Neural cell (in vitro differentiated cells): Measurements from ENCODE around the gene GRM4. TPM values are rescaled to one million over a fixed set of nuclear protein-coding genes. Genes with fewer than 3 reads are reported as not detected.

Source experiments
- H2AFZ ChIP-seq: fragments of 200-600, 300-800 bp; sonication (generic), shearing (Covaris generic); 2 replicates; pipeline ENCODE4 v1.6.0; 2014; ENCODE audit warnings: low read depth, mild to moderate bottlenecking, antibody characterized with exemption, low read length, moderate library complexity
- H3F3A ChIP-seq: fragments of 200-600 bp; shearing (Covaris generic); 2 replicates; pipeline ENCODE4 v1.6.1; 2016; ENCODE audit warnings: mild to moderate bottlenecking, moderate library complexity, mixed read lengths, antibody characterized with exemption, low read length; ENCODE audit not compliant: insufficient read depth, poor library complexity, severe bottlenecking
- H3K27ac ChIP-seq: fragments of 200-600, 300-800 bp; sonication (generic), shearing (Covaris generic); 2 replicates; pipeline ENCODE4 v1.5.1; 2014; ENCODE audit warnings: mild to moderate bottlenecking, low read length, moderate library complexity
- H3K27me3 ChIP-seq: fragments of 300-800, 200-600 bp; sonication (generic), shearing (Covaris generic); 2 replicates; pipeline ENCODE4 v1.6.0; 2014; ENCODE audit warnings: mild to moderate bottlenecking, low read depth, low read length, moderate library complexity; ENCODE audit not compliant: insufficient read depth
- H3K36me3 ChIP-seq: fragments of 300-800, 200-600 bp; sonication (generic), shearing (Covaris generic); 2 replicates; pipeline ENCODE4 v1.5.1; 2014; ENCODE audit warnings: mild to moderate bottlenecking, antibody characterized with exemption, low read length, moderate library complexity; ENCODE audit not compliant: insufficient read depth
- H3K4me2 ChIP-seq: fragments of 300-800, 200-600 bp; sonication (generic), shearing (Covaris generic); 2 replicates; pipeline ENCODE4 v1.6.0; 2014; ENCODE audit warnings: mild to moderate bottlenecking, low read length
- H3K4me3 ChIP-seq: fragments of 300-800, 200-600 bp; sonication (generic), shearing (Covaris generic); 2 replicates; pipeline ENCODE4 v1.5.1; 2014; ENCODE audit warnings: mild to moderate bottlenecking, low read length, moderate library complexity
- H3K79me2 ChIP-seq: fragments of 200-600 bp; shearing (Covaris generic); replicated peaks from 2 replicates; pipeline ENCODE4 v1.6.0; 2014; ENCODE audit warnings: mild to moderate bottlenecking, low read length, moderate library complexity; ENCODE audit not compliant: insufficient read depth
- H3K9ac ChIP-seq: fragments of 300-800, 200-600 bp; sonication (generic), shearing (Covaris generic); 2 replicates; pipeline ENCODE4 v1.6.1; 2016; ENCODE audit warnings: mild to moderate bottlenecking, low read length, mixed read lengths
- H3K9me2 ChIP-seq: fragments of 200-600 bp; shearing (Covaris generic); 2 replicates; pipeline ENCODE4 v1.6.1; 2016; ENCODE audit warnings: mild to moderate bottlenecking, low read length, mixed read lengths; ENCODE audit not compliant: insufficient read depth
- H3K9me3 ChIP-seq: fragments of 200-600, 300-800 bp; sonication (generic), shearing (Covaris generic); 2 replicates; pipeline ENCODE4 v1.6.1; 2016; ENCODE audit warnings: mild to moderate bottlenecking, mixed run types, low read length, moderate library complexity, mixed read lengths
- H4K20me1 ChIP-seq: fragments of 200-600 bp; shearing (Covaris generic); 2 replicates; pipeline ENCODE4 v1.6.1; 2016; ENCODE audit warnings: mild to moderate bottlenecking, mixed run types; ENCODE audit not compliant: insufficient read depth
- EP300 ChIP-seq: fragments of 450-650 bp; conservative IDR thresholded peaks from 2 replicates; pipeline ENCODE4 v1.6.1; 2014; ENCODE audit warnings: antibody characterized with exemption, mild to moderate bottlenecking, moderate library complexity; ENCODE audit not compliant: poor library complexity, severe bottlenecking
- EZH2 ChIP-seq: fragments of 200-600, 300-800 bp; shearing (Covaris generic), sonication (generic); IDR thresholded peaks from 2 replicates; pipeline ENCODE4 v1.6.1; 2014; ENCODE audit warnings: antibody characterized with exemption, low read length, borderline replicate concordance, mild to moderate bottlenecking; ENCODE audit not compliant: insufficient read depth, poor library complexity, severe bottlenecking
- MXI1 ChIP-seq: fragments of 450-650 bp; conservative IDR thresholded peaks from 2 replicates; pipeline ENCODE4 v1.6.1; 2014; ENCODE audit warnings: antibody characterized with exemption, mild to moderate bottlenecking; ENCODE audit not compliant: poor library complexity, severe bottlenecking
- POLR2AphosphoS5 ChIP-seq: IDR thresholded peaks from 2 replicates; pipeline ENCODE4 v1.6.1; 2012
- RAD21 ChIP-seq: fragments of 450-650 bp; conservative IDR thresholded peaks from 2 replicates; pipeline ENCODE4 v1.6.1; 2014; ENCODE audit warnings: antibody characterized with exemption, mild to moderate bottlenecking, moderate library complexity
- SMC3 ChIP-seq: fragments of 450-650 bp; conservative IDR thresholded peaks from 2 replicates; pipeline ENCODE4 v1.6.1; 2014; ENCODE audit warnings: antibody characterized with exemption, mild to moderate bottlenecking, moderate library complexity; ENCODE audit not compliant: poor library complexity
- TAF1 ChIP-seq: IDR thresholded peaks from 2 replicates; pipeline ENCODE4 v1.6.1; 2012; ENCODE audit warnings: low read depth
- polyA plus RNA-seq: library from polyadenylated mRNA; depleted of rRNA; stranded (reverse); fragments of >200 nt; gene quantifications from 2 replicates; pipeline ENCODE4 v1.2.3, GENCODE V29; 2014
- TF ChIP-seq, protein P1 (sequence below): fragments of 450-650 bp; IDR thresholded peaks from 2 replicates; pipeline ENCODE4 v1.5.1; 2014; ENCODE audit warnings: antibody characterized with exemption, mild to moderate bottlenecking, moderate library complexity; ENCODE audit not compliant: poor library complexity, severe bottlenecking
- TF ChIP-seq, protein P2 (sequence below): IDR thresholded peaks from 2 replicates; pipeline ENCODE4 v1.6.1; 2012; ENCODE audit warnings: borderline replicate concordance

GRM4 gene
- polyA plus RNA-seq, 1 donor from 2014 or later, result 2.1 TPM

DNA sequence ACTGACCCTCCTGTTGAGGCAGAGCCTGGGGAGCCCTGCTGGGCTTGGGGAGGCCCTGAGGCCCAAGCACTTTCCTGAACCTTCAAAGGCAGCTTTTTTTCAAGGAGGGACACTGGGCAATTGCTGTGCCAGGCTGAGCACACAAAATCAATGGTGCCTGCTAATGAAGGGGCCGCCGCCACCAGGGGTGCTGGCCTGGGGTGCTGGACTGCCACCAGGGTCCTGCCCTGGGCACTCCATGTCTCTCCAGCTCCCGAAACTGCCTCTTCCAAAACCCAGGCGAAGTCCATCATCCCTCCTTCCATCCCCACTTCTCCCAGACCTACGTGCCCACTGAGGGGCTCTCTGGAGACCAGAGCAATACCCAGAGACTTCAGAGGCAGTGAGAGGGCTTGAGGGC lies 145.6 kb downstream of the GRM4 start:
- Histone ChIP-seq H4K20me1 (no peaks in the 10 kb centered on the region), H3K9me2 (no peaks in the 10 kb centered on the region), H2AFZ (no peak overlapping the region), H3K79me2 (no peaks in the 10 kb centered on the region), H3K4me2 (no peak overlapping the region), H3K9me3 (no peaks in the 10 kb centered on the region), H3K36me3 (no peaks in the 10 kb centered on the region), H3K27me3 (no peaks in the 10 kb centered on the region), H3K4me3 (no peak overlapping the region), H3K27ac (no peak overlapping the region), H3K9ac (no peak overlapping the region), H3F3A (no peaks in the 10 kb centered on the region)
- TF ChIP-seq TAF1 (no peak), POLR2AphosphoS5 (no peak), SMC3 (no peak), EP300 (no peak), RAD21 (no peak), MXI1 (no peak), EZH2 (no peak)
- TF ChIP-seq, protein P1, sequence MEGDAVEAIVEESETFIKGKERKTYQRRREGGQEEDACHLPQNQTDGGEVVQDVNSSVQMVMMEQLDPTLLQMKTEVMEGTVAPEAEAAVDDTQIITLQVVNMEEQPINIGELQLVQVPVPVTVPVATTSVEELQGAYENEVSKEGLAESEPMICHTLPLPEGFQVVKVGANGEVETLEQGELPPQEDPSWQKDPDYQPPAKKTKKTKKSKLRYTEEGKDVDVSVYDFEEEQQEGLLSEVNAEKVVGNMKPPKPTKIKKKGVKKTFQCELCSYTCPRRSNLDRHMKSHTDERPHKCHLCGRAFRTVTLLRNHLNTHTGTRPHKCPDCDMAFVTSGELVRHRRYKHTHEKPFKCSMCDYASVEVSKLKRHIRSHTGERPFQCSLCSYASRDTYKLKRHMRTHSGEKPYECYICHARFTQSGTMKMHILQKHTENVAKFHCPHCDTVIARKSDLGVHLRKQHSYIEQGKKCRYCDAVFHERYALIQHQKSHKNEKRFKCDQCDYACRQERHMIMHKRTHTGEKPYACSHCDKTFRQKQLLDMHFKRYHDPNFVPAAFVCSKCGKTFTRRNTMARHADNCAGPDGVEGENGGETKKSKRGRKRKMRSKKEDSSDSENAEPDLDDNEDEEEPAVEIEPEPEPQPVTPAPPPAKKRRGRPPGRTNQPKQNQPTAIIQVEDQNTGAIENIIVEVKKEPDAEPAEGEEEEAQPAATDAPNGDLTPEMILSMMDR, result no peak
- TF ChIP-seq, protein P2, sequence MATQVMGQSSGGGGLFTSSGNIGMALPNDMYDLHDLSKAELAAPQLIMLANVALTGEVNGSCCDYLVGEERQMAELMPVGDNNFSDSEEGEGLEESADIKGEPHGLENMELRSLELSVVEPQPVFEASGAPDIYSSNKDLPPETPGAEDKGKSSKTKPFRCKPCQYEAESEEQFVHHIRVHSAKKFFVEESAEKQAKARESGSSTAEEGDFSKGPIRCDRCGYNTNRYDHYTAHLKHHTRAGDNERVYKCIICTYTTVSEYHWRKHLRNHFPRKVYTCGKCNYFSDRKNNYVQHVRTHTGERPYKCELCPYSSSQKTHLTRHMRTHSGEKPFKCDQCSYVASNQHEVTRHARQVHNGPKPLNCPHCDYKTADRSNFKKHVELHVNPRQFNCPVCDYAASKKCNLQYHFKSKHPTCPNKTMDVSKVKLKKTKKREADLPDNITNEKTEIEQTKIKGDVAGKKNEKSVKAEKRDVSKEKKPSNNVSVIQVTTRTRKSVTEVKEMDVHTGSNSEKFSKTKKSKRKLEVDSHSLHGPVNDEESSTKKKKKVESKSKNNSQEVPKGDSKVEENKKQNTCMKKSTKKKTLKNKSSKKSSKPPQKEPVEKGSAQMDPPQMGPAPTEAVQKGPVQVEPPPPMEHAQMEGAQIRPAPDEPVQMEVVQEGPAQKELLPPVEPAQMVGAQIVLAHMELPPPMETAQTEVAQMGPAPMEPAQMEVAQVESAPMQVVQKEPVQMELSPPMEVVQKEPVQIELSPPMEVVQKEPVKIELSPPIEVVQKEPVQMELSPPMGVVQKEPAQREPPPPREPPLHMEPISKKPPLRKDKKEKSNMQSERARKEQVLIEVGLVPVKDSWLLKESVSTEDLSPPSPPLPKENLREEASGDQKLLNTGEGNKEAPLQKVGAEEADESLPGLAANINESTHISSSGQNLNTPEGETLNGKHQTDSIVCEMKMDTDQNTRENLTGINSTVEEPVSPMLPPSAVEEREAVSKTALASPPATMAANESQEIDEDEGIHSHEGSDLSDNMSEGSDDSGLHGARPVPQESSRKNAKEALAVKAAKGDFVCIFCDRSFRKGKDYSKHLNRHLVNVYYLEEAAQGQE, result no peak

DNA sequence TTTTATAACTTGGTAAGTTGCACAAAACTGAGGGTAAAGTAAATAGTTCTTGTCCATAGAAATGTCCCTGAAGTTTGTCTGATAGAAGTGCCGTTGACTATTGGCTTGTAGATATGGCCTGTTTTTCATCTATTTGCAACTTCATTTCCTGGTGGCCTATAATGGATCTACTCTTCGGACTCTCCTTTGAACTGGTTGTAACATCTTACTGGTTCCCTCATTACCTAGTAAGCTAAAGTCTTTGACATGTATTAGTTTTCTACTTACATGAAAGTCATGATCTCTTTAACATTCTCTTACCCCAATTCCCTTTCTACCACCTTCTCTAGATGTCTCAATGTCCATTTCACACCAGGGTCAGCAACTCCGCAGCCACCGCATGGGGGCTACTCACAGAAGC lies 146.3 kb downstream of the GRM4 start:
- H3K9ac ChIP-seq, result no peak overlapping the region
- no peaks in the 10 kb centered on the region for H3K36me3 ChIP-seq
- no peak overlapping the region for H3K4me2 ChIP-seq
- no peaks in the 10 kb centered on the region for H4K20me1 ChIP-seq
- H3K4me3 ChIP-seq, result no peak overlapping the region
- no peak overlapping the region for H2AFZ ChIP-seq
- no peak overlapping the region for H3K27ac ChIP-seq
- no peaks in the 10 kb centered on the region for H3K9me3 ChIP-seq
- H3K79me2 ChIP-seq, result no peaks in the 10 kb centered on the region
- no peak for TF ChIP-seq EZH2
- TF ChIP-seq EP300, result no peak
- TF ChIP-seq, protein P1, result no peak
- TF ChIP-seq MXI1, result no peak
- TF ChIP-seq RAD21, result no peak
- TF ChIP-seq TAF1, result no peak
- no peak for TF ChIP-seq POLR2AphosphoS5
- TF ChIP-seq, protein P2, result no peak
- no peak for TF ChIP-seq SMC3
- H3K27me3 ChIP-seq, result no peaks in the 10 kb centered on the region
- H3K9me2 ChIP-seq, result no peaks in the 10 kb centered on the region
- H3F3A ChIP-seq, result no peaks in the 10 kb centered on the region
